SIG-M5 treated with dmso at 0.1 percent for 504 hours (cell line): ENCODE data around the gene MCU.
A peak's percentile ranks its signal among the peaks of the same experiment; 100 is the strongest.

ENCODE experiments used
- DNase-seq: peaks from one replicate; lab custom pipeline; 2025; ENCODE audit not compliant: unreplicated experiment; lab: John Stamatoyannopoulos, UW

Gene MCU

DNA sequence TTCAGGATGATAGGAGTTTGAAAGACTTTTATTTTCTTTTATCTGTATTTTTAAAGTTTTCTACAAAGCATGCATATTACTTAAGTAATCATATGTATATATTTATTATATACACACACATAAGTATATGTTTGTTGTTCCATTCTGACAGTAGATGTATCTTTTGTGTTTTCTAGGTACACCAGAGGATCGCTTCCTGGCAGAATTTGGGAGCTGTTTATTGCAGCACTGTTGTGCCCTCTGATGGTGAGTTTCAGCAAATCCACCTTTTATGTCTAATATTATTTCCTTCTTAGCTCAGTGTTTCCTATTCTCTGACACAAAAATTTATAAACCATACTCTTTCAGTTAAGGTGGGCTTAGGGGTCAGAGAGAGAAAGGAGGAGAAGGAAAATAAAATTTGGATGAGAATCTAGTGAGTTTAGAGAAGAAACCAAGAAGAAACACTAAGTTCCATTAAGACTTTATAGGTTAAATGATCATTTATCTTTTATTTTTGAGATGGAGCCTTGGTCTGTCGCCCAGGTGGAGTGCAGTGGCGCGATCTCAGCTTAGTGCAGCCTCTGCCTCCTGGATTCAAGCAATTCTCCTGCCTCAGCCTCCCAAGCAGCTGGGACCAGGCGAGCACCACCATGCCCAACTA is 142.4 kb downstream of the MCU start:
- DNase-seq = peak; percentile 45

DNA sequence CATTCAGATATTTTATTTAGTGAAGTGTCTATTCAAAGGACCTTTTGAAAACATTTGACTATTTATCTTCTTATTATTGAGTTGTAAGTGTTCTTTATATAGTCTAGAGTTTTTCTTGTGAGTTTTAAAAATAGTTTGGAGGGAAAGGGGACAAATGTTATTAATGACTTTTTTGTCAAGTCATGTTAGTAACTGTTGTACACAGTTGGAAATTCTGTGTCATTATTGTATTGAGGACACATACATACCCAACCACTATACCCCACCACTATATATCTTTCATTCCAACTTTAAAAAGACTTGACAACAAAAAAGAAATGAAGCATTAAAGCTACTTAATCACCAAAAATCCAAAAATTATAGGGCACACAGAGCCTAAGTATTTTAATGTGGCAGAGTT is 148.4 kb downstream of the MCU start:
- no peak for DNase-seq

DNA sequence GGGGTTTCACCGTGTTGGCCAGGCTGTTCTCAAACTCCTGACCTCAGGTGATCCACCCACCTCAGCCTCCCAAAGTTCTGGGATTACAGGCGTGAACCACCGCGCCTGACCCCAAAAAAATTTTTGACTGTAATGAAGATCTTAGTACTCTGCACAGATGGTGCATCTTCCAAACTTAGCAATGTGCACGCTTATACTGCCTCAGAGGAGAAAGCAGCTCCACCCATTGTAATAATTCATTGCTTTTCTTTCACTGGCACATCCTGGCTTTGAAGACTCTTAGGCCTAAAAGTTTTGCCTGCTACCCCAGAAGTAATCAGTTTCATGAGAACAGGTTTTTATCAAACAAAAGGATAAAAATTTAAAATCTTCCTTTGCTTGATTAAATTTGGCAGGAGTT is 149.5 kb downstream of the MCU start:
- no peak for DNase-seq

DNA sequence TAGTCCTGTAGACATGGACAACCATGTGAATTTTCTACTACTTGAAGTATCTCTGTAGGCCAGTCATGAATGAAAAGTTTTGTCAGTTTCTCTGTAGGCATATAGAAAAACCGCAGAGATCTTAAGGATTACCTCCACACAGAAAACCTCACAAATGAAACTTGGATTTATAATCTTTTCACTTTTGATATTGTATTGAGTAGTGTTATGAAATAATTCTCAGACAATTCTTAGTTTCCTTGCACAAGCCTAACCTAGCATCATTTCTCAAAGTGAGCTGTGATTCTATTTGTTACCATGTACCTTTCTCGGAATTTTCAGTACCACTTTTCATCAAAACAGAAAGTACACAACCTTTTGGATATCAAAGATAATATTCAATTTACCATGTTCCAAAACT is 150.2 kb downstream of the MCU start:
- DNase-seq = no peak

DNA sequence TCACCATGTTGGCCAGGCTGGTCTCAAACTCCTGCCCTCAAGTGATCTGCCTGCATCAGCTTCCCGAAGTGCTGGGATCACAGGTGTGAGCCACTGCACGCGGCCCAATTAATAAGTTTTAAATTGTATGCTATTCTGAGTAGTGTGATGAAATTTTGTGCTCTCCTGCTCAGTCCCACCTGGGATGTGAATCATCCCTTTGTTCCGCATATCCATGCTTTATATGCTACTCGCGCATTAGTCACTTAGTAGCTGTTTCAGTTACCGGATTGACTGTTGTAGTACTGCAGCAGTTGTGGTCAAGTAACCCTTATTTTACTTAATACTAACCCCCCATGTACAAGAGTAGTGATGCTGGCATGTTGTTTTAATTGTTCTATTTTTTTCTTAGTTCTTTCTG is 154.3 kb downstream of the MCU start:
- no peak for DNase-seq

DNA sequence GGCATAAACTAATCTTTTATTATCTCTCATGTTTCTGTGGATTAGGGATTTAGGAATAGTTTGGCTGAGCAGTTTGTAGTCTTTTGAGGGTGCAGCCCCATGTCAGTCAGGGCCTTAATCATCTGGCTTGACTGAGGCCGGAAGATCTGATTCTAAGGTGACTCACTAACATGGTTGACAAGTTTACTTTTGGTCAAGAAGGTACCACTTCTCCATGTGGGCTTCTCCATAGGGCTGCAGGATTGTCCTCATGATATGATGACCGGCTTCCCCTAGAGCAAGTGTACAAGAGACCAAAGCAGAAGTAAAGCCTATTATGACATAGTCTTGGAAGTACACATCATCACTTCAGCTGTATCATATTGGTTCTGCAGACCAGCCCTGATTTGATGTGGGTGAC is 155.7 kb downstream of the MCU start:
- peak; percentile 16 for DNase-seq

DNA sequence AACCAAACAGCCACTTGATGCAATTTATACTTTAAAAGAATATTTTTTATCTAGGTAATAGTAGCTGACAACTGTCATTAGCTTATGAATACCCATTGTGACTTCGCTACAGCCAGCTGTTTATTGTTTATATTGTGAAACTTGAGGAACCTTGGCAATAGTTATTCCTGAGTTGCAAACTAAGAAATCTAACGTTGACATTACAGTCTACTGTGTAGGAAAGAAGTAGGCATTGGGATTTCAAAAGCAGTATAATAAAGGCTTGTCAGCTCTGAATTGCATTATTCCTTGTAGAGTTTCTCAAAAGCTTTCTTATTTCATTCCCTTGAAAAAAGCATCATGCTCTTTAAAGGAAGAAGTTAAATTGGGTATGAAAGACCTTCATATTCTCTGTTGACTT is 158.9 kb downstream of the MCU start:
- DNase-seq = no peak

DNA sequence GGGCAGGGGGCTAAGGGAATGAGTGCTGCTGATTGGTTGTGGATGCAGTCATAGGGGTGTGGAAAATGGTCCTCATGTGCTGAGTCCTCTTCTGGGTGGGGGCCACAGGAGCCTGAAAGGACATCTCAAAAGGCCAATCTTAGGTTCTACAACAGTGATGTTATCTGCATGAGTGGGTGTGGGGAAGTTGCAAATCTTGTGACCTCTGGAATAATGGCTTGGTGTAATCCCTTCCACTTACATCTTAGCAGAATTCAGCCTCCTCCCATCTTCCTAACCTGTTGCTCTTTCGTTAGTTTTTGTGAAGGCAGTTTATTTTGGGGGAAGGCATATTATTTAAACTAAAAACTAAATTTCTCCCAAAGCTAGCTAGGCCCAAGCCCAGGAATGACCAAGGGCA is 159.6 kb downstream of the MCU start:
- no peak for DNase-seq

DNA sequence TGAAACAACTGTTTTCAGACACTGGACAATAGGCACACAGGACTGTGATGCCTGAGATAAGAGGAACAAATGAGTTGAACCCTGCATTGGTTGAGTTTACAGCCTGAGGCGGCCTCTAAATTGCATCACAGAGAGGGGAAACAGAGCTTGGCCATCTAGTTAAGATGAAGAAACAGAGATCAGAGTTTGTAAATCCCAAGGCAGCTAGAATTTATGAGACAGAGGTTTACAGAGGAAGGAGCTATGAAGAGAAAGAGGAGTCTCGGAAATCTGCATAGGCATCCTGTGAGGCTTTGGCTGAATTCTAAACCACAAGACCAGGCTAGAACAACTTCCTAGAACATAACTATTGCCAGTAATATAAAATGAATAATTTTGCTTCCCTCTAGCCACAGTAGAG is 160.6 kb downstream of the MCU start:
- DNase-seq = peak; percentile 45

DNA sequence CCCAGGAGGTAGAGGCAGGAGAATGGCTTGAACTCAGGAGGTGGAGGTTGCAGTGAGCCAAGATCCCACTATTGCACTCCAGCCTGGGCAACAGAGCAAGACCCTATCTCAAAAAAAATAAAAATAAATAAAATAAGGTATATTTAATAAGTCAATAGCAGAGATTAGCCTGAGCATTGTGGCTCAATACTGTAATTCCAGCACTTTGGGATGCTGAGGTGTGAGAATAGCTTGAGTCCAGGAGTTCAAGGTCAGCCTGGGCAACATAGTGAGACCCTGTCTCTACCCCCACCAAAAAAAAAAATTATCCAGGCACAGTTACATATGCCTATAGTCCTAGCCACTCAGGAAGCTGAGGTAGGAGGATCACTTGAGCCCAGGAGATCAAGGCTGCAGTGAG is 163.2 kb downstream of the MCU start:
- DNase-seq = no peak

DNA sequence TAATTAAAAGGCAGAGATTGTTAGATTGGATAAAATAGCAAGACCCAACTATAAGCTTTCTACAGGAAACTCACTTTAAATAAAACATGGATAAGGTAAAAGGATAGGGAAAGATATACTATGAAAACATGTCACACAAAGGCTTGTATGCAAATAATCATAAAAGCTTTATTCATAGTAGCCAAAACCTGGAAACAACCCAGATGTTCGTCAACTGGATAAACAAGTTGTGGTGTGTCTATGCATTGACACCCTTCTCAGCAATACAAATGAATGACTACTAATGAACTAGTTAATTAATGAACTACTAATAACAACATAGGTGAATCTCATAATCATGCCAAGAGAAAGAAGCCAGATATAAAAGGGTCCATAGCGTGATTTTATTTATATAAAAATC is 163.8 kb downstream of the MCU start:
- DNase-seq = no peak

DNA sequence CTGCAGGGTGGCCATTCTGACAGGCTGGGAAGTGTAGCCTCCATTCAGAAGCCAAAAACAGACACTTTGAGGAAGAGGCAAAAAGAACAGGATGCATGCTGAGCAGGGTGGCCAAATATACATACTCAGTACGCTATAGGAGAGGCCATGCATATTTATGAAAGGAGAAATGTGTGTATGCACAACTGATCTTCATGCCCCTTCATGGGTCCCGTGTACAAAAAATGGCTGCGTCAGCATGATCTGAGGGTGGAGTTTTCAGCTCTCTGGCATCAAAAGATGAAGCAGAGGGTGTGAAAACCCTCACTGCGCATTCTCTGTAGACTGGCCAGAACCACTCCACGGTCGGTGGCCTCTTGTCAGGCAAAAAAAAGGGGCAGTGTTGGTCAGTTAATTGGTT is 166.1 kb downstream of the MCU start:
- no peak for DNase-seq

DNA sequence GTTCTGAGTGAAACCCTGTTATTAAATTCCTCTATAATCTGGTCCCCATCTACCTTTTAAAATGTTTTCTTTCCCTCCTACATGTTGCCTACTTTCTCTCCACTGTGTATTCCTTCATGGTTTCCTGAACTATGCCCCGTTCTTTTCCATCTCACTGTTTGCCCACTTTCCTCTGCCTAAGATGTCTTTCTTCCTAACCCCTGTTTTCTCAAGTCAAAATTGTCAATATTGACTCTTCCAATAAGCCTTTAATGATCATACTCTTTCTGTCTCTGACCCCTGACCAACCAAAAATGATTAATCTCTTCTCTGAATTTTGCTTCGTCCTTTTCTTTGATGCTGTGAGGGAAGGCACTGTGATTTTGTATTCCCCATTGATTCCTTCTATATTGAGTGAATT is 171.0 kb downstream of the MCU start:
- no peak for DNase-seq

DNA sequence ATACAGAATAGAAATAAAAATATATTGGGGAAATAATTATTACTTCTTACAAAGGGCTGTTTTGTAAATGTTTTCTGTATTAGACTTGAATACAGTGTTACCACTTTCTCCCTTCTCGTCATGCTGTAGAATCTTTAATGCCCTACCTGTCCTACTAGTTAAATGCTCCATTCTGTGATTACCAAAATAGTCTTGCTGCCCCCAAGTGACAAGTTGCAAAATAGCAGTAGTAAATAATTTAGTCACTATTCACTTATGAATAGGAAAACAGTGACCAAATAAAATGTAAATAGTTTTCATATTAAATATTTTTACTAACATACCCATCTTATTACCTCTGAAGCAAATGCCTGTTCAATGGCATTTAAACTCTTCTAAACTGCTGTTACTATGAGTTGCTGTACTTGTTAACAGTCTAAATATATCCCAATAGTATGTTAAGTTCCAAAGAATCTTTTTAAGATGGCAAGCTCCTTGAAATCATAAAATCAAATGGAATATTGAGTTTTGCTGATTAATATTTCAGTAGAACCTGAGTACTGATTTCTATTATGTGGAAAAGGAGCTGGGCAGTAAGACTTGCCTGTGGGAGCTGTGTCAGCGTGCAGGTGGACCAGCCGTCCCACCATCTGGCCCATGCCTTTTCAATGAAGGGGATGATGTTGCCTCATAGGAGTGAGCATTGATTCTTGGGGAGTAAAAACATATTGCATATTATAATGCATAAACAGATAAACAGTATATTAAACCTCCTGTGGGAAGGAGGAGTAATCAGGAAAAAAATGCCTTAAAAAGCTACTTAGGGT is 183.5 kb downstream of the MCU start:
- peak; percentile 22 for DNase-seq

DNA sequence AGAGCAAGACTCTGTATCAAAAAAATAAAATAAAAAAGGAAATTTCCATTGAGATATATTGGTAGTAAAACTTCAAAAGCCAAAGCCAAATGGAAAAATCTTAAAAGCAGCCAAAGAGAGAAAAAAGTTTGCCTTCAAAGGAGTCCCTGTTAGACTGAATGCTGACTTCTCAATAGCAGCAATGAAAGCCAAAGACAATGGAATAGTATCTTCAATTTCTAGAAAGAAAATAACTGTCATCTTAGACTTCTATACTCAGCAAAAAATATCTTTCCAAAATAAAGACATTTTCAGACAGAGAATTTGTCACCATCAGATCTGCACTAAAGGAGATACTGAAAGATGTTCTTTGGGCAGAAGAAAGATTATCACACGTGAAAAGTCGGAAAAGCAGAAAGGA is 187.3 kb downstream of the MCU start:
- DNase-seq = no peak

DNA sequence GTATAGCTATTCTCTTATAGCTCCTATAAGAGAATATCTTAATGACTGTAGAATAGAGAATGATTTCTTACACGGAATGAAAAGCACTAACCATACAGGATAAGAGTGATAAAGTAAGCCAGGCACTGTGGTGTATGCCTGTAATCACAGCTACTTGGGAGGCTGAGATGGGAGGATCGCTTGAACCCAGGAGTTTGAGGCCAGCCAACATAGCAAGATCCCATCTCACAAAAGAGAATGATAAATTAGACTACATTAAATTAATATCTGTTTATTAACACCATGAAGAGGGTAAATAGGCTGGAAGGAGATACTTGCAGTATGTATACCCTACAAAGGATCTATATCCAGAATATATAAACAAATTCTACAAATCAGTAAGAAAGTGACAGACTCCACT is 189.3 kb downstream of the MCU start:
- DNase-seq = no peak

DNA sequence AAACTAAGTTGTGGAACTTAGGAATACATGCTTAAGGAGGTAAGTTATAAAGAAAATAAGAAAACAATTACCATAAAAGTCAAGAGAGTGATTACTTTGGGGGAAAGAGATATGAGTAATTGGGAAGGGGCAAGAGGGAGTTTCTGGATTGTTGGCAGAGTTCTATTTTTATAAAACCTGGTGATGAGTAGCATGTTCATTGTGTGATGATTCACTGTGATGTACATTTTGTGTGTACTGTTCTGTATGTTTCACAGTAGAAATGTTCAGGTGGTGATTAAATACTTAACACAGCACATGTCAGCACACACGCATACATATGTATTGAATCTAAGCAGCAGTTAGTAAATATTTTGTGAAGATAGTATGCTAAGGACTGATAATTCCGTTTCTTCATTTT is 191.9 kb downstream of the MCU start:
- no peak for DNase-seq

DNA sequence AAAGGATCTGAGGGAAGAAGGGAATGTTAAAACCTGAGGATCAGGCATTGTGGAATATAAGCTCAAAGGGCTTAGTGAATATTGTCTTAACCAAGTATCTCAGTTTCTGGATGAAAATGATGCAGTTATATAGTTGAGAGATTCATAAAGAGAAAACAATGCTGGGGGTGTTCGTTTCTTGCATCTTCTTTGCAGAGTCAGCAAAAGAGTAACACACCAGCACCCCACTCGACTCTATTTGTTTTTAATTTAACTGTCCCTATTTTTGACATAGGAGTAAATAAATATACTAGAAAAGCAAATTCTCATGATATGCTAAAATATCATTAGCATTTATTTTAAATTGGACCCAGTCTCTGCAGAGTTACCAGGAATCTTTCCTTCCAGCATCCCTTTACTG is 194.0 kb downstream of the MCU start:
- DNase-seq = no peak

DNA sequence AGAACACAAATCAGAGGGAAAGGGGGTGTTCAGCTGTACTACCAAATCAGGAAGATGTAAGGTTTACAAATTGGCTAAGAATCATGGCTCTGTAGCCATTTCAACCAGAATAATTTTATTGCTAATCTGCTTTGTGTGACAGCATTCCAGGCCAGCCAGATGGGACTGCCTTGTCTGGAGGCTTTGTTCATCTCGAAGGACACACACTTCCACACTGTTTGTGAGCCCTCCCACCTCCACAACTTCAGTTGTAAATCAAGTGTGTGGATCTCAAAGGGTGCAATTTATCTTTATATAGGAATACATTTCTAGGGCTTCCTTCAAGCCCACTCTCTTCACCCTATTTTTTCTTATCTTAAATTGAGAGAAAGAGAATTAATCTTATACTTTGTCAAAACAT is 194.7 kb downstream of the MCU start:
- DNase-seq = no peak

DNA sequence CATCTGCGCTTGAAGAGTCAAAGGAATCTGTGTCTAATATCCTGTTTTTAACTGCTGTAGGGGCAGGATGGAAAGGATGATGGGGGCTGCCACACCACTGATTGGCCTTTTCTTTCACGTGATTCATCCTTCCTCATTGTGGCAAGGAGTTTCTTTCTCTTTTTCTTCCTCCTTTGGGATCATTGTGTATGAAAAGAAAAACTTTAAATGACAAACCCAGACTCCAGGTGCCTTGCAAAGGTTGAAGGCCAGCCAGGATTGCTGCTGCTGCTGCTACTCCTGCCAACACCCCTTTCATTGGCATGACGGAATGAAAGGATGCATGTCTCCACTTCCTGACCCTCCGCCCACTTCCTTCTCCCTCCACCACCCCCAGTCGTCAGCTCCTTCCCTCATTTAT is 195.1 kb downstream of the MCU start:
- DNase-seq = no peak

DNA sequence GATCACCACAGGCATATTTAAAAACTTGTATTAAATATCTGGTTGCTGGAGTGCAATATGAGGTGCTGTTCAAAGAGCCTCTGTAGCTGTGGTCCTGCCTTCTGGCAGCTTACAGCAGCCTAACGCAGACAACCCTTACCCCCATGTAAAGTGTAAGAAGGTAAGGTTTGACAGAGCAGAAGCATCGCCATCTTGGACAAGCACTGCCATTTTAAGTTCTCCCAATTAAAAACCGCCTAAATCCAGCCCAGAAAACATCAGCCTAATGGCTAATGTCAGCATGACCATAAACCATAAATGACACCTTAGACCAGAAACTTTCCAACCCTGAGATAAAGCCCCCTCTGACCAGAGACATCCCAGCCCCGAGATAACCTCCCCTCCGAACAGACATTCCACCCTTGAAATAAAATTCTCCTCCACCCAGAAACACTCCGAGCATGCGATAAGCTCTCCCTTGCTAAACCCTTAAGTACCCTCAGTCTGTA is 196.3 kb downstream of the MCU start:
- no peak for DNase-seq

DNA sequence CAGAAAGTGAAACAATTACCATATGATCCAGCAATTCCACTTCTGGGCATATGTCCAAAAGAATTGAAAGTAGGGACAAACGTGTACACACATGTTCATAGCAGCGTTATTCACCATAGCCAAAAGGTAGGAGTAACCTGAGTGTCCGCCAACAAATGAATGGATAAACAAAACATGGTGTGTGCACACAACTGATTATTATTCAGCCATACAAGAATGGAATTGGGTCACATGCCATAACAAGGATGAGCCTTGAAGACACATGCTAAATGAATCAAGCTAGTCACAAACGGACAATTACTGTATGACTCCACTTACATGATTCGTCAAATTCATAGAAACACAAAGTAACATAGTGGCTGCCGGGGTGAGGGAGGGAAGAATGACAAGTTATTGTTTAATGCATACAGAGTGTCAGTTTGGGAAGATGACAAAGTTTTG is 197.5 kb downstream of the MCU start:
- DNase-seq = no peak

DNA sequence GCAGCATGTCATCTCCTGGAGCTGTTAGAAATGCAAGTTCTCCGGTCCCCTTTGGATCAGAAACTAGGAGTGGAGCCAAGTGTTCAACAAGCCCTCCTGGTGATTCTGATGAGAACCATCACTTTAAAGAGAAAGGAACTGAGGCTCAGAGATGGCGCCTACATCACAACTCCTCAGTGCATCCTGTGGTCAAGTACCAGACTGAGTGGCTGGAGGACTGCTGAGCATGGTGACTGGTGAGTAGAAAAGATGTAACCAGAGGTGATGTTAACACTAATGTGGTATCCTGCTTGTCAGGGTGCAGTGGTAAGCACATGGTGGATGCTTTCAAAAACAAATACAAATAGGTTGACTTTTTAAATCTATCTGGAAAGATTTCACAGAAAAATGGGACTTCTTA is 198.1 kb downstream of the MCU start:
- no peak for DNase-seq
